HPDE6-E6E7 (cell line): ENCODE measurements around the gene ELMO3.
A peak's percentile ranks its signal among the peaks of the same experiment; 100 is the strongest.

Experiments used
- DNase-seq: peaks from one replicate; pipeline ENCODE4 v3.0.0; 2011; ENCODE audit warnings: missing footprints; ENCODE audit errors: extremely low spot score

The ELMO3 gene, protein sequence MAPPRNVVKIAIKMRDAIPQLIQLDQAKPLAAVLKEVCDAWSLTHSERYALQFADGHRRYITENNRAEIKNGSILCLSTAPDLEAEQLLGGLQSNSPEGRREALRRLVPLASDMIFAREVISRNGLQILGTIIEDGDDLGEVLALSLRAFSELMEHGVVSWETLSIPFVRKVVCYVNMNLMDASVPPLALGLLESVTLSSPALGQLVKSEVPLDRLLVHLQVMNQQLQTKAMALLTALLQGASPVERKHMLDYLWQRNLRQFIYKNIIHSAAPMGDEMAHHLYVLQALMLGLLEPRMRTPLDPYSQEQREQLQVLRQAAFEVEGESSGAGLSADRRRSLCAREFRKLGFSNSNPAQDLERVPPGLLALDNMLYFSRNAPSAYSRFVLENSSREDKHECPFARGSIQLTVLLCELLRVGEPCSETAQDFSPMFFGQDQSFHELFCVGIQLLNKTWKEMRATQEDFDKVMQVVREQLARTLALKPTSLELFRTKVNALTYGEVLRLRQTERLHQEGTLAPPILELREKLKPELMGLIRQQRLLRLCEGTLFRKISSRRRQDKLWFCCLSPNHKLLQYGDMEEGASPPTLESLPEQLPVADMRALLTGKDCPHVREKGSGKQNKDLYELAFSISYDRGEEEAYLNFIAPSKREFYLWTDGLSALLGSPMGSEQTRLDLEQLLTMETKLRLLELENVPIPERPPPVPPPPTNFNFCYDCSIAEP

DNA sequence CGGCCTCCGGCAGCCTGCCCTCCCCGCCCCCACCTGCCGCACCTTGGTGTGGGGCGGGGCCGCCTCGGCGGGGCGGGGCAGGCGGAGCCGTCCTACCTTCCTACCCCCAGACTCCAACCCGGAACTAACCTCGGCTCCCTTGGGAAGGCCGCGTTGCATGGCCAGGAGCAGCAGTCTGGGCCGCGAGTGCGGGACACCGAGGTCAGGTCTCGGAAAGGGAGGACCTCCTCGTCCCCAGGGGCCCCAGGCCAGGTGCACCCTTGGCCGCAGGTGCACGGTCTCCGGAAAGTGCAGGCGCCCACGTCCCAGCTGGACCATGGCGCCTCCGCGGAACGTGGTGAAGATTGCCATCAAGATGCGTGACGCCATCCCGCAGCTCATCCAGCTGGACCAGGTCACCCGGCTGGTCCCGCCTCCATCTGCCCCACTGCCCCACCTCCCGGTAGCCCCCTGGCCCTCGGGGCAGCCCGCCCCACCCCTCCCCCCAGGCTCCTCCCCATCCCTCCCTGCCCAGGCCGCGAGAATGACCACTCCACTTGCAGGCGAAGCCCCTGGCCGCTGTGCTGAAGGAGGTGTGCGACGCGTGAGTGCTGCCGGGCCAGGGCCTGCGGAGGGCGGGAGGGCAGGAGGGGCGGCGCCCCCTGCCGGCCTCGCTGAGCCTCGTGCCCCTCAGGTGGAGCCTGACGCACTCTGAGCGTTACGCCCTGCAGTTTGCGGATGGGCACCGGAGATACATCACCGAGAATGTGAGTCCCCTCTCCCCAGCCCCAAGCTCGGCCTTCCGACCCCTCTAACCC is at the start of gene ELMO3:
Gene ELMO3, plus strand, starts transcription at position 121 of the 797 bp plus-strand sequence. Its CDS starts 196 bp downstream, at position 317.
- peak; percentile 92 for DNase-seq

DNA sequence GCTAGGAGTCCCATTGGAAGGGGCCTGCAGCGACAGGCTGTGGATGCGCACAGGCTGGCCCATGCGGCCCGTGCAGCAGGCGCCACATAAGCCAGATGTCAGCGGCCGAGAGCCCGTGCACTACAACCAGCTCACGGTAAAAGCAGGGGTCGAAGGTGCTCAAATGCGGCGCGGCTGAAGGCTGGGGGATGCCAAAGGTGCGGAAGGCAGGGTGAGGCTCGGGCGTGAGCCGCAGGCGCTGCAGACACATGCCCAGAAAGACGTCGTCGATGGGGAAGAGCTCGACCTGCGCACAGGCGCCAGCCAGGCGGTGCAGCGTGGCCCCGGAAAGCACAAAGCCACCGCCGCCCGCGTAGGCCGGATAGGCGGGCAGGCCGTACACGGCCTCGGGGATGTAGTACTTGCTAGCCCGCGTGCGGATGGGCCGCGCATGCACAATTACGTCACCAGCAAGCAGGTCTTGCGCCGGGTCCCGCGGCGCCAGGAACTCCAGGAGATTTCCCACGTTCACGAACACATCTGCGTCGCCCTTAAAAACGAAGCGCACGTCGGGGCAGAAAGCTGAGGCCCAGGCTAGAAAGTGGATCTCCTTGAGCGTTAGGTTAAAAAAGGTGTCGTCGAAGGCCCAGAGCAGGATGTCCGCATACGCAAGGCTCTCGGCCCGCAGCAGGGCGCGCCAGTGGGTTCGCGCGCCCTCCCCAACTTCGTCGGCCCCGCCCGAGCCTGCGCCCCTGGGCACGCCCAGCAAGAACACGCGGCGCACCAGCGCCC is 49.5 kb upstream of the ELMO3 start:
- no peak for DNase-seq

DNA sequence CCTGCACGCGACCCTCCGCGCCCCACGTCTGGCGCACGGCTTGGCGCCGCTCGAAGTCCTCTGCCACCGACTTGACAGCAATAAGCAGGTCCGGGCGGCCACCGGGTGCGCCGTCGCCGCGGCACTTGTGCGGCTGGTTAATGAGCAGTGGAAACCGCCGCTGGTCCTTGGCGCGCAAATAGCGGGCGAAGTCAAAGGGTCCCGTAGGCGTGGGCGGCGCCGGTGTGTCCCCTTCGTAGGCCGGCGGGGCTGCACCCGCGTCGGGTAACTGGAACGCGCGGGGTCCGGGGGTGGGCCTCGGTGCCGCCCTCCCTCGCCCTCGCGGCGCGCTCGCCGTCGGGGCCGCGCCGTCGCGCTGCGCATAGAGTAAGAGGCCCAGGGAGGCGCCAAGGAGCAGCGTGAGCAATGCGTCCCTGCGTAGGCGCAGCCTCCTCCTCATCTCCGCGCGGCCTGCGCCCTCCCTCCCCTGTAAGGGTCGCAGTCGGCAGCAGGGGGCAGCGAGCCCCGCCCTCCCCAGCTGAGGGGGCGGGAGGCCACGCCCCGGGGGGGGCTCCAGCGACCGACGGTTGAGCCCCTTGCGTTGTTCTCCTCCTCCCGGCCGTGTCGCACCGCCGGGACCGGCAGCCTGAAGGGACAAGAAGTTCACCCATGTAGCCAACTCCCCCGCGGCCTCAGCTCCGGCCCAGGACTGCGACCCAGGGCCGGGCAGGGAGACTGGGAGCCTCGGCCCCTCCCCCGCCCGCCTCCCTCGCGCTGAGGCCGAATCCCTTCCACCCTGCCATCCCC is 48.7 kb upstream of the ELMO3 start:
- DNase-seq: no peak

GRCh38 chr16:67150833-67151396 is 48.0 kb upstream of the ELMO3 start, which contains the start of gene B3GNT9:
TSS of gene B3GNT9 (minus strand) at chr16:67150998. CDS start at chr16:67150485, 513 bp downstream.
- DNase-seq: peak; percentile 73

DNA sequence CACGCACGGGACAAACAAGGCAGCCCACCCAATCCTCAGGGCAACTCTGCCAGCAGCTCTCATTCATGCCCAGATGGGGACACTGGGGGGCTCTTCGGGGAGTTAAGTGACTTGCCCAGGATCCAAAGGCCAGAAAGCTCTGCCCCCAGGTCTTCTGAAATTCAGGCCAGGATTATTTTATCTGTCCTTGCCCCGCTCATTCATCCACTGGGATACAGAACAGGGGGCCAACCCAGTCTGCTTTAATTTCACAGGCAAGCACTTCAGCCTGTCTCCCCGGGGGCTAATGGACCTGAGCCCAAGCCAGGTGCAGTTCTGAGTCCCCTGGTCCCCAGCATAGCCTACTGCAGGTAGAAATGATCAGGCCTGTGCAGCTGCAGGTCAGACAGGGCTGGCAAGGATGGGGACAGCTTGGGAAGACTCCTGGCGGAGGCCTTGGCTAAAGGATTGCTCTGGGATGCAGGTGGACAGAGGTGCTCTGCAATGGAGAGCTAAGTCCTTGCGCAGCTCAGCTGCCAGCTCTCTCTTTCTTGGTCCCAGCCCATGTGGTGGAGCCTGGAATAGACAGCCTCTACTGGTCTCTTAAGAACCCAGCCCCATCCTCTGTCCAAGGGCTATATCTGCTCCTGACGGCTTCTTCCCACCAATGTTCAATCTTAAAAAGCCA is 47.4 kb upstream of the ELMO3 start:
- no peak for DNase-seq

DNA sequence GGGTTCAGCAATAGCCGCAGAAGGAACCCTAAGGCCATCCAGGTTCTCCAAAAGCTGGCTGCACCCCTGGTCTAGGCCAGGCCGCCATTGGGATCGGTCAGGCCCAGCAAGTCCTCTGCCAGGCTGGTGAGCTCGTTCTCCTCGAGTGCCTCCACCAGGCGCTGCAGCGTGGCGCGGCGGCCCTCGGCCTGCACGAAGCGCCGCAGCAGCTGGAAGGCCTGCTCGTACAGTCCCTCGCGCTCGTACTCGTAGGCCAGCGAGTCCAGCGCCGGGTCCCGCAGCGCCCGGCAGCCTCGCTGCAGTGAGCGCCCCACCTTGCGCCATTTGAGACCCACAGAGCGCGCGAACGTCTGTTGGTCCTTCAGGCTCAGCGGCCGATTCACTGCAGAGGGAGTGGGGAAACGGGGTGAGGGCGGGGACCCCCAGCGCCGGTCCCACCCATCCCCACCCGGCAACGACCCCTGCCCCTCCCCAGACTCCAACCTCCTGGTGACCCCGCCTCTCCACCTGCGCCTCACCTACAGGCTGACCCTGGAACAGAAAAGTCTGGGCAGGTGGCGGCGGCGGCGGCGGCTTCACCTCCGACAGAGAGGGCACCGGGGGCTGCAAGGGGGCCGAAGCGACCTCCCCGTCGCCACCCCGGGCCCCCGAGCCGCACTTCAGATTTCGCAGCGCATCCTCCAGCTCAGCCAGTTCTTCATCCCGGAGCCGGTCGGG is 44.2 kb upstream of the ELMO3 start:
- no peak for DNase-seq

DNA sequence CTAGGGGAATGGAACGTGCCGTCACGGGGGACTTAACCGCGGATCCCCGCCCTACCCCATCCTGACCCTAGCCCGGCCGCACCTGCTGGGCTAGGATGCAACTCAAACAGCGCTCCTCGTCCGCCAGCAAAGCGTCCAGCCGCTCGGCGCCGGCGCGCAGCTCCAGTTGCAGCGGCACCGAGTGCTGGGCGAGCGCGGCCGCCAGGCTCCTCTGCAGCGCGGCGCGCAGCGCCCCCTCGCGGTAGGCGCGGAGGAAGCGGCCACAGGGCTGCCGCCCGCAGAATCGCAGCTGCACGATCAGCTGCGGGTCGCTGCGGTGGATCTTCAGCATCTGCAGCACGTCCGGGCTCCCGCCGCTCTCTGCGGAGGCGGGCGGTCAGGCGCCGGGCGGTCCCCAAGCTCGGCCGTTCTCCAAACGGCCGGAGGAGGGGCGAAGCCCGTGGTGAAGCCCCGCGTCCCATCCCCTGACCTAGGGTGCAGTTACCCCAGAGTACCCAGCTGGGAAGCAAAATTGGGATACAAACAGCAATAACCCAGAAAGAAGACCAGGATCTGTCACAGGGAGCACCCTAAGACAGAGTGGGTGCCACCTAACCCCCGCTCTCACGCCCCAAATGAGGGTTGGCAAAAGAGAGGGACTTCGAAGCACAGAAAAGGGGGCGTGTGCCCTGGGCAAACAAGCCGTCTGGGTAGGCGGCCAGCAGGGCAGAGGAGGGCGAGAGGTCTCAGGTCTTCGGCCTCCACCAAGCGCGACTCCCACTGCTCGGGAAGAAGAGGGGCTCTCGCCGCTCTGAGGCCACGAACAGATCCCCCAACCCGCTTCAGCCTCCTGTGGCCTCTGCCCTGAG is 43.4 kb upstream of the ELMO3 start:
- DNase-seq: peak; percentile 78

DNA sequence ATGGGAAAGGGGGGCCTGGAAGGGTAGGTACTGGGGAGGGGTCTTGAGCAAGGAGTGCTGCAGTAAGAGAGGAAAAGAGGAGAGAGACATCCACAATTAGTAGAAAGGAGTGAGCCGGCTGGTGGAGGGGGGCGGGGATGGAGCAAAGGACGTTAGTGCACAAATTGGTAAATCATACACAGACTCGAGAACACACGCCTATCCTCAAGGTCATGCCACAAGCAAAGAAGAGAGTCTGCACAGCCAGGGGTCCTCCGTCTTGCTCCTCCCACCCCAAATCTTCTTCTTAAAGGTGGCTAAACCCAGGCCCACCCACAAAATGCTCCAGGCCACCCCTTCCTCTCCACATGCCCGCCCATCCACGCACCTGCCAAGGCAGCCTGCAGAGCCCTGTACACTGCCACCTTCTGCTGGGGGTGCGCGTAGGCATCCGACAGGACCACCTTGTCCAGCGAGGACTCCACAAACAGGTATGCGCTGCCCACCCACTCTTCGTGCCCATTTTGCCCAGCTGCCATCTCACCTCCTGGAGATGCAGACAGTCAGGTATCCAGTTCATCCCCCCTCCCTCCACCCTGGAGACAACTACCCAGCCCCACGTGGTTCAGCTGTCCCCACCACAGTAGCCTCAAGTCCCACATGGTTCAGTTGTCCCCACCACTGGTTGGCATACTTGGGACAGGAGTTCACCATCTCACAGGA is 42.6 kb upstream of the ELMO3 start:
- no peak for DNase-seq

DNA sequence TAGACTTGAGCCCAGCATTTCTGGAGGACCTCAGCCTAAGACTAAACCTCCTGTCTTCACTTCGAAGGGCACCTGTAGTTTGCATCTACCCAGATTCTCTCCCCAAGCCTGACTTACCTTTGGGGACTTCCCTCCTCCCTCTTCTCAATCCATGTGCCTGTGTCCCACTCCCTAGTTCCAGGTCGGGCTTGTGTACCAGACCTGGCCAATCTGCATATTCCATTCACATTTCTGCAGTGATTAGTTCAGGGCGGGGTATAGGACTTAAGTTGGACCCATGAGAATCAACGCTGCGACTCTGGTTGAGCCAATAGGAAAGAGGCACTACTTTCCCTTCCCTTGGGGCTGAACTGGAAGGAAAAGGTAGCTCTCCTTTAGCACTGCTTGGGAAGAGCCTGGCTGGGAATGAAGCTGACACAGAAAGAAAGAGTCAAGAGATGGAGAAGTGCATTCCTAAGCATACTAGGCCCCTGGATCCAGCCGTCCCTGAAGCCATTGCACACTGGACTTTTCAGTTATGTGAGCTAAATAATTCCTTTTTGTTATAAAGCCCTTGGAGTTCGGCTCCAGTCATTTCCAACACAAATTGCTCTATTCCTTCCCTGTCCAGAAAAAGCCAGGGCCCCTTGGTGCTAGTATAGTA is 41.7 kb upstream of the ELMO3 start:
- DNase-seq: no peak

GRCh38 chr16:67157892-67158635 is 40.9 kb upstream of the ELMO3 start:
- no peak for DNase-seq

GRCh38 chr16:67158637-67159600 is 40.0 kb upstream of the ELMO3 start:
- no peak for DNase-seq

- no peak for DNase-seq
These were observed 37.3 kb upstream of the ELMO3 start for GRCh38 chr16:67161595-67162058.

GRCh38 chr16:67162506-67163163 is 36.3 kb upstream of the ELMO3 start:
- no peak for DNase-seq
